Thymus (tissue), 11 donors: ENCODE measurements around the gene RSPRY1. TPM values are rescaled to one million over a fixed set of nuclear protein-coding genes. Genes with fewer than 3 reads are reported as not detected.

Experiments used
- DNase-seq, 9 donors: peaks; one replicate each; pipeline ENCODE4 v3.0.0-alpha.2; 2013; ENCODE audit warnings: low spot score in 9 of 9, low read depth in 6 of 9, missing footprints in 1 of 9
- H3K27ac ChIP-seq, 2 donors: one replicate each; pipeline ENCODE4 v1.5.1; 2013; ENCODE audit warnings: control low read depth in 1 of 2, low read depth in 1 of 2, low read length in 1 of 2, mild to moderate bottlenecking in 1 of 2, moderate library complexity in 1 of 2
- H3K27me3 ChIP-seq, 2 donors: one replicate each; pipeline ENCODE4 v1.5.1; 2013; ENCODE audit warnings: low read length in 1 of 2; ENCODE audit not compliant: control insufficient read depth in 2 of 2, insufficient read depth in 1 of 2
- H3K36me3 ChIP-seq, 2 donors: one replicate each; pipeline ENCODE4 v1.5.1; 2013; ENCODE audit warnings: low read length in 1 of 2, mild to moderate bottlenecking in 1 of 2, moderate library complexity in 1 of 2; ENCODE audit not compliant: control insufficient read depth in 2 of 2, insufficient read depth in 2 of 2
- H3K4me1 ChIP-seq, 2 donors: one replicate each; pipeline ENCODE4 v1.5.1; 2013; ENCODE audit warnings: low read length in 2 of 2; ENCODE audit not compliant: control insufficient read depth in 2 of 2, insufficient read depth in 2 of 2
- H3K4me3 ChIP-seq, 2 donors: one replicate each; pipeline ENCODE4 v1.5.1; 2013; ENCODE audit warnings: low read length in 2 of 2, control low read depth in 1 of 2, mild to moderate bottlenecking in 1 of 2
- H3K9me3 ChIP-seq, 2 donors: one replicate each; pipeline ENCODE4 v1.5.1; 2013; ENCODE audit warnings: low read length in 1 of 2, mild to moderate bottlenecking in 1 of 2; ENCODE audit not compliant: control insufficient read depth in 2 of 2, insufficient read depth in 1 of 2
- WGBS: extraction: QIAGEN DNeasy Blood & Tissue Kit; methylation state at CpG from one replicate; pipeline ENCODE4 v1.1.7; 2013; 5-methylcytosine and 5-hydroxymethylcytosine counted together
- polyA plus RNA-seq: library from polyadenylated mRNA; stranded (reverse); fragments of 200-250 nt; gene quantifications from one replicate; pipeline ENCODE4 v1.2.3, GENCODE V29; 2013
- total RNA-seq: library from RNA; stranded (reverse); fragments of 120-200 nt; gene quantifications from one replicate; pipeline ENCODE4 v1.2.4, GENCODE V29; 2013
- donor health status: healthy.

The RSPRY1 gene
- total and polyA plus RNA-seq, 2 donors = 19.4 to 29.6 TPM

DNA sequence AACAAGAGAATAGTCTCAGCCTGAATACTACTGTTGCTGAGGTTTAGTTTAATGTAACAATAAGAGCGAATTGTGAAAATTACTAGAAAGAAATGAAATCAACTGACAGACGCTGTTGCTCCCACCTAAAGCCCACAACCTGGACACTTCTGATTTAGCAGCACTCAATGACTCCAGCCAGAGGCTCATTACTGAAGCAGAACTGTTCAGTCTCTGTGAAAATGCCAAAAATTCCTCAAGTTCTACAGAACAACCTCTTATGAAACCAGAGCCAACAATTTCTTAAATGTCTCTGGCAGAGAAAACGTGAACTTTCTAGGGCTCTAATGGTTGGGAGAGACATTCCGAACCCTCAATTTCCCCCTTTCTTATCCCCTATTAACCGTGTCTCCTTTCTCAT lies 10.2 kb upstream of the RSPRY1 start:
- 93% methylated on average over 5 of the region's 5 CpGs for WGBS
- Histone ChIP-seq H3K9me3 (no peaks in the 10 kb centered on the region), H3K27me3 (no peaks in the 10 kb centered on the region), H3K4me3 (no peak overlapping the region), H3K36me3 (peaks cover 23 to 36% of the 10 kb centered on the region in 2 donors), H3K4me1 (no peaks in the 10 kb centered on the region), H3K27ac (no peak overlapping the region)
- DNase-seq = no peak

DNA sequence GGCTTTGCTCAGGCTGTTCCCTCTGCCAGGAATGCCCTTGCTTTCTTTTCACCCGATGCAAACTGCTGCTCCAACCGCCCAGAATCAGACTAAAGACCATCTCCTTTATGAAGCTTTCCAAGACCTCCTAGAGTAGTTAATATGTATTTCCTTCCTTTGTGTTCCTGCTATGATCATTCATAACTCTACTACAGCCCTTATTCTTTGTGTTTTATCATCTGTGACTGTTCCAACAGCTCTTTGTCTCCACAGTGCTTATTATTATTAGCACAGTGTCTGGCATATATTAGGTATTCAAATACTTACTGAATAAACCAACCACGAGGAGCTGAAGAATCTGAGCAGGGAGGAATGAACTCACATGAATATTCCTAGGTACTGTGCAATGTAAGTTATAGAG lies 7.9 kb upstream of the RSPRY1 start:
- no peak for DNase-seq
- WGBS = 93% methylated on average over 3 of the region's 3 CpGs
- no peaks in the 10 kb centered on the region for H3K9me3 ChIP-seq
- H3K27me3 ChIP-seq = no peaks in the 10 kb centered on the region
- no peak overlapping the region for H3K4me3 ChIP-seq
- H3K36me3 ChIP-seq = peaks cover 3 to 14% of the 10 kb centered on the region in 2 donors
- H3K4me1 ChIP-seq = no peaks in the 10 kb centered on the region
- no peak overlapping the region for H3K27ac ChIP-seq

GRCh38 chr16:57178793-57179212 lies 7.3 kb upstream of the RSPRY1 start:
- no peak for DNase-seq
- H3K27me3 ChIP-seq = no peaks in the 10 kb centered on the region
- WGBS = 83% methylated on average over 4 of the region's 4 CpGs
- H3K4me1 ChIP-seq = no peaks in the 10 kb centered on the region
- H3K9me3 ChIP-seq = no peaks in the 10 kb centered on the region
- H3K4me3 ChIP-seq = no peak overlapping the region
- no peak overlapping the region for H3K27ac ChIP-seq
- peaks cover 0 to 13% of the 10 kb centered on the region in 2 donors for H3K36me3 ChIP-seq

DNA sequence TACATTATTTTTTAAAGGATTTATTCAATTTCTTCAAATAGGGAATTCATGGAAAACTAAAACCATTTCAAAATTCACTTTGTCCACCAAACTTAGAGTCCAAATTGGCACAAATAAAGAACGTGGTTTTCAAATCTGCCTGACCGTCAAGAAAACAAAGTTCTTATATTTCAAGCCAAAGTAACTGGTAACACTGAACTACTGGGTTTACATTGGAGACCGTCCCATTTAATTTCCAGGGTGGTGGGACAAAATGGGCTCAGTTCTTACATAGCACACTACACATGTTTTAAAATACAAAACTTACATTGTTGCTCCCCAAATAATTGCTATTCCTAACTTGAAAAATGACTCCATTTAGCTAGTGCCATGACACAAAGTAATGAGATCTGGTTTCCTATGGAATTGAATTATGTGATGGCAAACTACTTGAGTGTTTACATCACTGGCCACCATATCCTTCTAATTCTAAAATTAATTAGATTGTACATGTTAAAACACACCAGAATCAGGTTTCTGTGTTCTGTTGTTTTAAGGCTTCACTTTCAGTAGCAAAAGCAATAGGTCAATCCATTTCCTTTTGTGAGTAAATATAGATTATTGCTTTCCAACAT lies 6.8 kb upstream of the RSPRY1 start:
- Histone ChIP-seq H3K4me3 (no peak overlapping the region), H3K27me3 (no peaks in the 10 kb centered on the region), H3K9me3 (no peaks in the 10 kb centered on the region), H3K4me1 (no peaks in the 10 kb centered on the region), H3K27ac (no peak overlapping the region), H3K36me3 (peaks cover 0 to 13% of the 10 kb centered on the region in 2 donors)
- DNase-seq = no peak
- WGBS = 96% methylated on average over 3 of the region's 3 CpGs

- WGBS = 98% methylated on average over 4 of the region's 4 CpGs
- Histone ChIP-seq H3K36me3 (peaks cover 0 to 4% of the 10 kb centered on the region in 2 donors), H3K4me1 (peaks cover 10 to 15% of the 10 kb centered on the region in 2 donors), H3K4me3 (no peak overlapping the region), H3K9me3 (no peaks in the 10 kb centered on the region), H3K27ac (no peak overlapping the region), H3K27me3 (no peaks in the 10 kb centered on the region)
- no peak for DNase-seq
Measured at GRCh38 chr16:57184113-57184512, 2.0 kb upstream of the RSPRY1 start.

GRCh38 chr16:57184887-57185445 lies 1.2 kb upstream of the RSPRY1 start:
- Histone ChIP-seq H3K36me3 (peaks cover 0 to 4% of the 10 kb centered on the region in 2 donors), H3K27ac (peak overlapping the region; percentile 71 to 78)

GRCh38 chr16:57185446-57185944 lies 634 bp upstream of the RSPRY1 start:
- H3K36me3 ChIP-seq = peaks cover 0 to 4% of the 10 kb centered on the region in 2 donors
- WGBS = under 1% methylated on average over 37 of the region's 37 CpGs
- peak overlapping the region; percentile 71 to 78 for H3K27ac ChIP-seq
- DNase-seq = peak in 1 of 9 donors; percentile 26
- peaks cover 10 to 15% of the 10 kb centered on the region in 2 donors for H3K4me1 ChIP-seq
- peak overlapping the region; percentile 67 to 96 for H3K4me3 ChIP-seq
- H3K9me3 ChIP-seq = no peaks in the 10 kb centered on the region
- H3K27me3 ChIP-seq = no peaks in the 10 kb centered on the region

More at GRCh38 chr16:57184887-57185445, 1.2 kb upstream of the RSPRY1 start:
- no peaks in the 10 kb centered on the region for H3K9me3 ChIP-seq
- H3K4me1 ChIP-seq = peaks cover 10 to 15% of the 10 kb centered on the region in 2 donors
- H3K4me3 ChIP-seq = peak overlapping the region; percentile 67 to 96
- 33% methylated on average over 15 of the region's 15 CpGs for WGBS
- DNase-seq = peak in 3 of 9 donors; percentile 10 to 13 (median 13)
- no peaks in the 10 kb centered on the region for H3K27me3 ChIP-seq

- Histone ChIP-seq H3K9me3 (no peaks in the 10 kb centered on the region), H3K36me3 (no peaks in the 10 kb centered on the region), H3K4me1 (peaks cover 10 to 15% of the 10 kb centered on the region in 2 donors), H3K27me3 (no peaks in the 10 kb centered on the region), H3K27ac (peak overlapping the region; percentile 88 to 97), H3K4me3 (peak overlapping the region; percentile 96)
- DNase-seq = peak in 6 of 9 donors; percentile 12 to 54 (median 30)
- 2% methylated on average over 28 of the region's 28 CpGs for WGBS
Measured at GRCh38 chr16:57186872-57187854, 1.0 kb downstream of the RSPRY1 start.
